K562 (cell line): Measurements from ENCODE around the gene FAF2. TPM values are rescaled to one million over a fixed set of nuclear protein-coding genes. Genes with fewer than 3 reads are reported as not detected.

Experiments used
- CHD1 ChIP-seq: fragments of 200-600 bp; sonication (generic); IDR thresholded peaks from one replicate; pipeline ENCODE4 v1.6.1; 2012; ENCODE audit warnings: mild to moderate bottlenecking, moderate library complexity, low read length, inconsistent platforms
- DMBX1 ChIP-seq: fragments of 250-450 bp; sonication (Bioruptor Pico); IDR thresholded peaks from 2 replicates; pipeline ENCODE4 v1.8.0; 2022; ENCODE audit warnings: inconsistent platforms, mild to moderate bottlenecking, moderate library complexity, borderline replicate concordance
- E2F3 ChIP-seq: fragments of 250-450 bp; sonication (Bioruptor Pico); IDR thresholded peaks from 2 replicates; pipeline ENCODE4 v1.4.0; 2020; ENCODE audit warnings: mild to moderate bottlenecking
- EHMT2 ChIP-seq: fragments of 450-650 bp; IDR thresholded peaks from 2 replicates; pipeline ENCODE4 v1.6.1; 2018; ENCODE audit warnings: antibody characterized with exemption
- FOXA1 ChIP-seq: fragments of 450-650 bp; IDR thresholded peaks from 2 replicates; pipeline ENCODE4 v1.6.1; 2016; ENCODE audit warnings: mild to moderate bottlenecking, borderline replicate concordance
- LEF1 ChIP-seq: fragments of 450-650 bp; IDR thresholded peaks from 2 replicates; pipeline ENCODE4 v1.6.1; 2016; ENCODE audit warnings: mild to moderate bottlenecking
- NFATC3 ChIP-seq: fragments of 450-650 bp; IDR thresholded peaks from 2 replicates; pipeline ENCODE4 v1.6.1; 2017; ENCODE audit warnings: mild to moderate bottlenecking
- PHF8 ChIP-seq: fragments of 200-600 bp; sonication (generic); IDR thresholded peaks from 2 replicates; pipeline ENCODE4 v1.6.1; 2012; ENCODE audit warnings: mixed run types, mild to moderate bottlenecking, inconsistent platforms, low read length, moderate library complexity, borderline replicate concordance
- POLR3A ChIP-seq: IDR thresholded peaks from 2 replicates; pipeline ENCODE4 v1.6.1; 2011; ENCODE audit warnings: borderline replicate concordance, mild to moderate bottlenecking, moderate library complexity; ENCODE audit not compliant: insufficient read length, insufficient read depth; ENCODE audit errors: extremely low read depth
- POU5F1 ChIP-seq: fragments of 150-350 bp; IDR thresholded peaks from 2 replicates; pipeline ENCODE4 v1.6.1; 2014; ENCODE audit warnings: borderline replicate concordance, low read length, low read depth, mild to moderate bottlenecking; ENCODE audit not compliant: partially characterized antibody
- PURB ChIP-seq: sonication (generic); formaldehyde crosslinking; IDR thresholded peaks from 2 replicates; pipeline ENCODE4 v1.9.0; 2021; ENCODE audit warnings: low read depth, mild to moderate bottlenecking, missing genetic modification reagents
- RCOR1 ChIP-seq, 2 experiments: IDR thresholded peaks; 2 replicates each; pipeline ENCODE4 v1.6.1; 2012; ENCODE audit warnings: low read depth in 2 of 2, low read length in 2 of 2, borderline replicate concordance in 1 of 2, improper control_type of control experiment in 1 of 2
- SMAD4 ChIP-seq: fragments of 250-450 bp; sonication (Bioruptor Pico); conservative IDR thresholded peaks from 2 replicates; pipeline ENCODE4 v1.8.0; 2021; ENCODE audit warnings: inconsistent platforms, mild to moderate bottlenecking, moderate library complexity
- YY1 ChIP-seq, 3 experiments: IDR thresholded peaks; 2 replicates each; pipeline ENCODE4 v1.6.1; 2011; ENCODE audit warnings: low read length in 2 of 3, mild to moderate bottlenecking in 2 of 3, moderate library complexity in 2 of 3, borderline replicate concordance in 1 of 3, control low read depth in 1 of 3, low read depth in 1 of 3; ENCODE audit not compliant: insufficient read depth in 3 of 3, insufficient replicate concordance in 2 of 3, control insufficient read depth in 1 of 3, insufficient read length in 1 of 3; ENCODE audit errors: extremely low read depth in 1 of 3
- ZNF263 ChIP-seq: sonication (generic); formaldehyde crosslinking; IDR thresholded peaks from 2 replicates; pipeline ENCODE4 v1.8.0; 2022; ENCODE audit warnings: mild to moderate bottlenecking, missing genetic modification reagents, borderline replicate concordance
- ZNF511 ChIP-seq: sonication (generic); formaldehyde crosslinking; IDR thresholded peaks from 2 replicates; pipeline ENCODE4 v1.8.0; 2022; ENCODE audit warnings: mild to moderate bottlenecking, missing genetic modification reagents
- ZNF609 ChIP-seq: sonication (generic); formaldehyde crosslinking; IDR thresholded peaks from 2 replicates; pipeline ENCODE4 v1.8.1; 2023; ENCODE audit warnings: missing genetic modification reagents, mild to moderate bottlenecking, borderline replicate concordance
- polyA plus RNA-seq, 8 experiments: library from polyadenylated mRNA; depleted of rRNA in 4 of 8; stranded (reverse) in 5 of 8; unstranded in 3 of 8; fragments of >200 nt; fragmentation: Nextera tagmentation in 2 of 8; fragmentation: Illumina TruSeq in 1 of 8; extraction: Ambion mirVana in 2 of 8; extraction: Trizol in 1 of 8; gene quantifications; 2 replicates each; pipeline versions ENCODE4 v1.2.1 to v1.2.3, GENCODE V29; 2011 to 2014; ENCODE audit warnings: inconsistent platforms in 1 of 8, missing spikeins in 1 of 8
- total RNA-seq, 7 experiments: library from RNA; depleted of rRNA in 6 of 7; stranded (reverse); fragments of >200 nt in 6 of 7; fragmentation: Illumina TruSeq in 2 of 7; extraction: Trizol in 2 of 7; gene quantifications; 2 replicates each; pipeline versions ENCODE4 v1.2.1 to v1.2.3, GENCODE V29; 2011 to 2021; ENCODE audit warnings: low replicate concordance in 1 of 7

FAF2 gene
- total and polyA plus RNA-seq, 9 of the 15 experiments (the other 6 are each of a cell fraction or from before 2014, with no cell fraction given) = 25.0 to 44.6 (median 36.1) TPM

GRCh38 chr5:176541338-176542134, 93.4 kb downstream of the FAF2 start (continued):
- TF ChIP-seq ZNF263 (CRISPR knock-in tag) (peak; percentile 54), ZNF511 (CRISPR knock-in tag) (no peak), YY1 (IDR thresholded peaks at IDR 0.05; ENCODE audit: borderline replicate concordance in 1 of 3, control insufficient read depth in 1 of 3, extremely low read depth in 1 of 3, insufficient read depth in 3 of 3, insufficient read length in 1 of 3, insufficient replicate concordance in 2 of 3, low read depth in 1 of 3, low read length in 2 of 3) (peak in 1 of 3 experiments; percentile 65), RCOR1 (IDR thresholded peaks at IDR 0.05; ENCODE audit: borderline replicate concordance in 1 of 2, low read depth in 2 of 2, low read length in 2 of 2) (0 out of 4 replicates have a peak, but pooled peaks of 1 of the 2 experiments have one; percentile 28), ZNF609 (no peak), NFATC3 (no peak), PURB (CRISPR knock-in tag) (no peak), LEF1 (no peak), DMBX1 (peak; percentile 58; the same call in 1 of the 2 replicates), POU5F1 (no peak), E2F3 (0 out of 2 replicates have a peak, but pooled peaks have one; percentile 26), POLR3A (no peak), EHMT2 (no peak), SMAD4 (CRISPR knock-in tag) (peak; percentile 13; the same call in 1 of the 2 replicates), PHF8 (no peak), CHD1 (no peak), FOXA1 (no peak)
